IPS DF 4.7 (cell line): Measurements from ENCODE around the gene CROCC2.

ENCODE experiments used
- DNase-seq: peaks from one replicate; pipeline ENCODE4 v3.0.0-alpha.2; 2013; ENCODE audit warnings: low spot score; ENCODE audit errors: extremely low read depth

Gene CROCC2

DNA sequence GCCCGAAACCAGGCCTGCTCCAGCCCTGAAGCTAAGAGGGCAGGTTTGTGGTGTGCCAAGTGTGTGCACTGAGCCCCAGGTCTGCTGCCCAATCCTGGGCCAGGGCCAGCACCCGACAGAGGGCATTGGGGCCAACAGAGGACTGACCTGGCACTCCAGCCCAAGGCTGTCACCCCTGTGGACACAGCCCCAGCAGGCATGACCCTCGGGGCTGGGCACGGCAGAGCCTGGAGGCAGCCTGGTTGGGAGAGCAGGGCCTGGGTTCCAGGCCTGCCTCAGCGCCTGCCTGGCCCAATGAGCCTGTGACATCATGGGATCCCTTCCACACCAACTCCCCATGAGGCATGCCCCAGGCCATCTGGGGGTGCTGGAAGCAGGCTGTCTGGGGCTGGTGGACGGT lies 81.5 kb downstream of the CROCC2 start:
- no peak for DNase-seq

DNA sequence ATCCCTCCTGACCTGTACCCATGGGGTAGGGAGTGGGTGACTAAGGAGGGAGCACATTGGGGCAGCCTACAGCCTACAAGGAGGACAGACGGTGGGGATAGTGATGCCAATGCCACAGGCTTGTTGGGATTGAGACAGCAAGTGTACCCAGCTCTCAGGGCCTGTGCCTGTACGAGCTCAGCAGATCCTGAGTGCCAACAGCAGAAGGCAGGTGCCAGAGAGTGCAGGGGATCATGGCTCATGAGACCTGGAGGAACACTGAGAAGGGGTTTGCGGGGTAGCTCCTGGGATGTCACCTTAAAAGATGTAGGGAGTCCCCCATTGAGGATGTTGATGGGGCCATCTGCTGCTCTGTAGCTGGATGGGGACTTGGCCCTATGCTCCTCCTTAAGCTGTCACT lies 82.0 kb downstream of the CROCC2 start:
- DNase-seq = no peak

DNA sequence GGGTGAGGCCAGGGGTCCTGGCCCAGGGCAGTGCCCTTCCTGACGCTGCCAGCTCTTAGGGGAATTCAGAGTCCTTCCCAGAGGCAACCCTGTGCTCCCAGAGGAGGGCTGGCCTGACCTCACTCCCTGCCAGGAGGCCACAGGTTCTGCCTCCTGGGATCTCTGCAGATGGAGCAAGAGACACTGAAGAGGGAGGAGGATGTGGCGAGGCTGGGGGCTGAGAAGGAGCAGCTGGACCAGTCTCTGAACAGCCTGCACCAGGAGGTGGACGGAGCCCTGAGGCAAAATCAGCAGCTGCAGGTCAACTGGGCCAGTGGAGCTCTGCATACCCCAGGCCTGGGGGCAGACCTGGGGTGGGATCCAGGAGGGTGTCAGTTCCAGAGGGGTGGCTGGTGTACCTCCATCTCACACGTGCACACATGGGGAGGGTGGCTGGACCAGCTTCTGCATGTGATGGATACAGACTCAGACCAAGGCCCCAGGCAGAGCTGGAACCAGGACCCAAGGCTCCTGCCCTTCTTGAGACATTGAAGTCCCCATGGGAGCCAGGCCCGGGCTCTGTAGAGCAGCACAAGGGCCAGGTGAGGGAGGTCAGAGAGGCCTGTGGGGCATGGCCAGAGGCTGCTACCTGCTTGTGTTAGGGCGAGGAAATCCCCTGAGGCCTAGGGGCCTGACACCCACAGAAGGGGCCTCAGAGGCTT lies 82.6 kb downstream of the CROCC2 start:
- DNase-seq = no peak

DNA sequence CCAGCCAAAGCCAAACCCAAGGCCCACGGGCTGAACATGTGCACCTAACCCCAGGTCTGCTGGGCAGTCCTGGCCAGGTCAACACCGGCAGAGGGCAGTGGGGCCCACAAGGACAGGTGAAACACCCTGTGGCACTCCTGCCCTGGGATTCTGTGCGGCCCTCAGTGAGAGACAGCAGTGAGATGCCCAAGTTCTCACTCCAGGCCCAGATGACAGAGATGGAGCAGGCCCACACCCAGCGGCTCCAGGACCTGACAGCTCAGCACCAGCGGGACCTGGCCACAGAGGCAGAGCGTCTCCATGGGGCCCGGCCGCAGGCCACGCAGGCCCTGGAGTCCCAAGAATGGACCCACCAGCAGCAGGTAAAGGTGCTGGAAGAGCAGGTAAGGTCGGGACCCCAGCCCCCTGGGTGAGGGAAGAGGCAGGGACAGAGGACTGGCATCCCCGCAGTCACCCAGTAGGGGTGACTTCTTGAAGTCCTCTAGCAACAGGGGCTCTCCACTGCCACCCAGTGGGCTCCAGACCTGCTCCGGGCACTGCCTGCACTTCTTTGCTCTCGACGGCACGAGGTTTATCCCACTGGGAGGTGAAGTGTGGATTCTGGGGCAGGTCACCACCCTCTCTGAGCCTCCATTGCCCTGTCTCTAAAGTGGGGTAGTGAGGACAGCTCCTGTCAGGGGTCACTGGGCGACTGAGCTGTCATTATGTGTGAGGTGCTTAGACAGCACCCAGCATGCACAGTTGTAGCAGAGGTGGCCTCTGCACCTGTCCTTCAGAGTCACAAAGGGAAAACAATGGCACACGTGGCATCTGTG lies 83.5 kb downstream of the CROCC2 start:
- DNase-seq = no peak

DNA sequence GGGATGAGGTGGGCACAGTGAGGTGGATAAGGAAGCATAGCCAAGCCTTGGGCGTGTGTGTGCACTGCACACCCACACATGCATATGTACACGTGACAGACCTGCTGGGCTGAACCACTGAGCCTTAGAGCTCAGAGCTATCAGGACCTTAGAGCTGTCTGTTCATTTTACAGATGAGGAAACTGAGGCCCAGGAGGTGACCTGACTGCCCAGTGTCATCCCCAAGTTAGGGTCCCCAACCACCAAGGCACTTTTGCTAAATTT lies 84.1 kb downstream of the CROCC2 start:
- no peak for DNase-seq

DNA sequence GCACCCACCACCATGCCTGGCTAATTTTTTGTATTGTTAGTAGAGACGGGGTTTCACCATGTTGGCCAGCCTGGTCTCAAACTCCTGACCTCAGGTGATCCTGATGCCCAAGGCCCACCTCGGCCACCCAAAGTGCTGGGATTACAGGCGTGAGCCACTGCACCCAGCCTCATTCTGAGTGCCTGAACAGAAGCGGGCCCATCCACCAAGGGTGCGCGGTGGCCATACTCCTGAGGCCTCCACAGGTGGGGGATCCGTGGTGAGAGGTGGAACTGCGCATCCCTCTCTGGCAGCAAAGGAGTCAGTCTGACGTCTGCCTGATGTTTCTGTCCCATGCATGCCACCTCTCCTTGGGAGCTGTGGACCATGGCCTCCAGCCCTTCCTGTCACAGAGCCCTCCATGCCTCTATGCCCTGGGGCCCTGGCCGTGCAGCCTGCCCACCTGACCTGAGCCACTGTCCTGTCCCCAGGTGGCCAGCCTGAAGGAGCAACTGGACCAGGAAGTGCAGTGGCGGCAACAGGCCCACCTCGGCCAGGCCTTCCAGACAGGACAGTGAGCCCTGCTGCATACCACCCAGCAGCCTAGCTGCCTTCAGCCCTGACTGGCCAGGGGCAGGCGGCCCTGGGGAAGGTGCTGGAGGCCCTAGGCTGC lies 84.7 kb downstream of the CROCC2 start:
- no peak for DNase-seq

DNA sequence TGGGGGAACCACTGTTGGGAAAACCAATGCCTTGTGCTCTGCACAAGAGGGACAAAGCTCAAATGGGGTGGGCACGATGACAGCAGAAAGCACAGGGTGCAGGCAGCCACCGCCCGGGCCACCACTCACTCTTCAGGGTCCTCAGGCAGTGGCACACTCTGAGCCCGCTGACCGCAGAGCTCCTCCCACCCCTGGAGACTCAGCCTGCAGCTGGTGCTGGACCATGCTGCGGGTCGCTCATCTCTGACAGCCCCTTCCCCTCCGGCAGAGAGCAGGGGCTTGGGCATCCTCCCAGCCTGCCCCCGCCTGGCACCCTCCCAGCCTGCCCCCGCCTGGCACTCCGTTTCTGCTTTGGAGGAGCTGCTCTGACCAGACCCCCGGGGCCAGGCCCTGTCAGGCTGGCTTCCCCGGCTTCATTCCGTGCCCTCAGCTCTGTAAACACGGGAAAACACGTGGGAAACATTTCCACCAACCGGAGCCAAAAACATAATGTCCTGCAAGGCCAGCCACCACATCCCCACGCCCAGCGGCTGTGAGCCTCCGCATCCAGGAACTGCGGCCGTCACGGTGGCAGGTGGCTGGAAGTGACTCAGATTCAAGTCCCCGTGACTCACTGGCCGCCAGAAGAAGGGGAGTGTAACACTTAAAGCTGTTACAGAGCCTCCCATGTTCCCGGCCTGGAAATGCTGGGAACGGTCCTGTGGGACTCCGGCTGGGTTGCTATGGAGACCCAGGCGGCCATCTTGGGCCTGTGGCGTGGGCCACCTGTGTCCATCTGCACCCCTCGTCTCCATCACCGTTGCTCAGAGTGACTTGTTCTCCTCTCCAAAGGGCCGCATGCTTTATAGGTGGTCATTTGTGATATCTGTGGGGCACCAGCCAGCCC lies 85.5 kb downstream of the CROCC2 start:
- no peak for DNase-seq

DNA sequence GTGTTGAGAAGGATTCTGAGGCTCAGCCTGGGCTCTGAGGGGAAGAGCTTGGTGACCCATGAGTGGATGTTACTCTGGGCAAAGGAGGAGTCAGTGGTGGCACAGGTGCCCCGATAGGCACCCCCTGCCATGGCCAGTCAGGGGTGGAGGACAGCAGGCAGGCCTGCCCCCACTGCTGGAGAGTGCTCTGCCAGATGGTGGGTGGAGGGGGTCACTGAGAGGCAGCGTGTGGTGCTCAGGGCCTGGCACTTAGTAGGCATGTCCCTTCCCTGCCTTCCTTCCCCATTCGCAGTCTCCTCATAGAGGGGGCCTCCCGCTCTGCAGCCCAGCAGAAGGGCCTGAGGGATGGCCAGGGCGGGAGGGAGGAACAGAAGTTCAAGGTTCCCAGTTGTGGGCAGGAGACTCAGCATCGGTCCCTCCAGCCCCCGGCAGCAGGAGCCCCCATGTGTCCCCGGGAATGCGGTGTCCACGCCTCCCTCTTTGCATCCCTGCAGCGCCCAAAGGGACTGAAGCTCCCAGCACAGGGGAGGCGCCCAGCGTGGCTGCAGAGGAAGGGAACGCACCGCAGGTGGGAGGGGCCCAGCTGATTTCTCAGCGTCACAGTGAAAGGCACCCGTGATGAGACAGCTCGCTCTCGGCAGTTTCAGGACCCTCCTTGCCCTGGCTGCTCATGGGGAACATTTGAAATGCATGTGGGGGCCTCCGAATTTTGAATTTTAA lies 86.6 kb downstream of the CROCC2 start:
- no peak for DNase-seq

DNA sequence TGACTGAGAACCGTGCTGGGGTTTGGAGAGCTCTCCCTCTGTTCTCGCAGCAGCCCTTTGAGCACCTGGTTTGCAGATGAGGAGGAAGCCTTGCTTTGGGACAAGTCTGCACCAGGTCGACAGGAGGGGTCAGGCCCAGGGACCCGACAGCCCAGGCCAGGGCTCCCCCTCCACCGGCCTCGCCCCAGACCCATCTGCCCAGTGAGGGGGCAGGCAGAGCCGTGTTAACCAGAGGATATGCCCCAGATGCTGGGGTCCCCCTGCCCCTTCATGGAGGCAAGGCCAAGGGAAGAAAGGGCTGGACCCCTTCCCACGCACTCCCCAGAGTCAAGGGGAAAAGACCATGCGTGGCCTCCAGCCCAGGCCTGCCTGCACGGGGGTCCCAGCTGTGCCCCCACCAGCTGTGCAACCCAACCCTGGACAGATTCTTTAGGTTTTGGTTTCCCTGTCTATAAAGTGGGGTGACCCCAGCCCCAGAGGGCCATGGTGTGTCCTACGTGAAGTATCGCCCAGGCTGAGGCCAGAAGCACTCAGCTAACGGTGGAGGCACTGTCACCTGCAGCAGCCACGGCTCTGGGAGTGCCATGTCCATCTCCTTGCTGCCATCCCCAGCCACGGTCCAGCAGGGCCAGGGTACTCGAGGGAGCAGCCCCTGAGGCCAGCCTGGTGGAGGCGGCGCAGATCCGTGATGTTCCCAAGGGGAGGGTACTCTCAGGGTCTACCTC lies 87.5 kb downstream of the CROCC2 start:
- DNase-seq = no peak

DNA sequence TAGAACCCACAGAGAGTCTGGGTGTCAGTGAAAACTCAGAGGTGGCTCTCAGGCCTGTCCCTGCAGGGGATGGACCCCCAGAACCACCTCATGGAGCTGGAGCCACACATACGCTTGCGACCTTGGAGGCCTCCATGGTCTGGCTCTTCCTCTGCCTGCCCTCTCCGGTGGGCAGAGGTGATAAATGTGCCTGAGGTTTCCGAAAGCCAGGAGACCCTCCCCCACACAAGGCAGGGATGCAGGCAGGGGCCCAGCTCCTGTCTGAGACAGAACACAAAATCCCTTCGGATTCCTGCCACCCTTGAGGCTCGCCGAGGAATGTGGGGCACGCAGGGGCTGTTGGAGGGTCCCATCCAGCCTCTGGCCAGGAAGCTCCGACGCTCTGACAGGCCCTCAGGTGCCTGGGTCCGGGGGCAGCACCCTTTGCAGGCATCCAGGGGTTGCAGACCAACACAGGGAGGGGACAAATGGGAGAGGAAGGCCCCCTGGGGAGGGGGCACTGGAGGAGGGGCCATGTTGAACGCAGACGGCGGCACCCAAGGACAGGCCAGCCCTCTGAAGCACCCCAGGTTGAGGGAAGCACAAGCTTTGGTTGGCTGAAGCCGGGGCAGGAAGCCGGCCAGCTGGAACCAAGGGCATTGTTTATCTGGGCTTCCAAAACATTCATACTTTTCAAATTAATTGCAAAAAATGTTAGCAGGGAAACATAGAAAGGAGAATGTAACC lies 88.2 kb downstream of the CROCC2 start:
- DNase-seq = no peak

DNA sequence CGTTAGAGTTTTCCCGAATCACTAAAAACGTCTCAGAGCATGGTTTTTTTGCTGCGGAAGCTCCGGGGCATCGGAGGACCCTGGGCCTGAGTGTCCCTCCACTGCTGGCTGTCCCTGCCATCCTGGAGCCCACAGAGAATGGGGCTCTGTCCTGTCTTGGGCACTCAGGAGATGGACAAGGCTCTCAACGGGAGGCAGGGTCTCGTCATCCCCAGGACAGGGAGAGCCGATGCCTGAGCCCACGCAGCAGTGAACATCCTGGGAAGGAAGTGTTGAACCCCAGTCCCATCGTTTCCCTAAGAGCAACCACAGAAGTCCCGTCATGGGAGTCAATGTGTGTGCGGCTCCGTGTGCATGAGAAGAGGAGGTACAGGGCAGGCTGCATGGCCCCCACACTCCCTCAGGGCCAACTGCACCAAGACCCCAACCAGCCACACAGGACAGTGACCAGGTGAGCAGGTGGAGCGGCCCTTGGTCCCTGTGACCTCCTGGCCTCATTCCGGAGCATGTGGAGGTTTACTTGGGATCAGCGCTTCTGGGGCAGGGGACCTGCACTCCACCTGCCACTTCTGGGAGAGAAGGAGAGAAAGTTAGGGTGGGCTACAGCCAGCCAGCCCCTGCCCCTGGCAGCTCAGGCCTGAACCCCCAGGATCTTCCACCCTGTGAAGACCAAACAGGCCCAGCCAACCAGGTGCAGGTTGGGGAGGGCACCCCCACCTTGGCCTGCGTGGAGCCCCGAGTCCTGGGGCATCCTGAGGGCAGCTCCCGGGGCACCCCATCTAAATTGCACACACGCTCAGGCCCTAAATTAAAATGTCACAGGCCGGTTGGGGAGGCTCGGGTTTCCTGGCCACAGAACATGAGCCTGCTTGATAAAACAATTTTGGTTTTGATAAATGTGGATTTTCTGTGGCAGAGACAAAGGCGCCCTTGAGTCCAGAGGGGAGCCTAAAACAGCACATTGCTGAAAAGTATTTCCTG lies 89.2 kb downstream of the CROCC2 start:
- DNase-seq = no peak

DNA sequence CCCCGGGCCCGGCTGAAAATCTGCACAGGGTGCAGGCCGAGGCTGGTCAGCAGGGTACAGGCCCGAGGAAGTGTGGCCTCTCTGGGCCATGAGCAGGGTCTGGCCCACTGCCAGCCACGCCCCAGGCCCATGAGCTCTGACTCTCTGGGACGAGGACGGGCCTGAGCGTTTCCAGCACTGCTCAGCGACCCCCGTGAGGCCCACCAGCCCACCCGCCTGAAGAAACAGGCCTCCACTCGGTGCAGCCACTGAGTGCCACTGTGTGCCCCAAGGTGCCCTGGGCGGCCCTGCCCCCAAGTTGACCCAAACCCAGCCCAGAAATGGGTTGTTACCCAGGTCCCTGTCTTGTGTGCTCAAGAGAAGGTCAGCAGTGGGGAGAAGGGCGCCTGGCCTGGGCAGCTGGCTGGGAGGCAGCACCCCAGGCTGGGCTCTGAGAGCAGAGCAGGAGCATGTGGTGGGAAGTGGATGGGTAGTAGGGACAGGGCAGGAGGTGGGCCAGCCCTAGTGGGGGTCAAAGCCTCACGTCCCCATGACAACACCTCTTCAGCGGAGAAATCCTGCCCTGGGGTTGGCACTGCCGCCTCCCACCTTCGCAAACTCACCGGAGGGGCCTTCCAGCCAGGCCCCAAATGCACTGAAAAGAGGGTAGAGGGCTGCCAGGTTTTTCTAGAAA lies 90.2 kb downstream of the CROCC2 start:
- no peak for DNase-seq

DNA sequence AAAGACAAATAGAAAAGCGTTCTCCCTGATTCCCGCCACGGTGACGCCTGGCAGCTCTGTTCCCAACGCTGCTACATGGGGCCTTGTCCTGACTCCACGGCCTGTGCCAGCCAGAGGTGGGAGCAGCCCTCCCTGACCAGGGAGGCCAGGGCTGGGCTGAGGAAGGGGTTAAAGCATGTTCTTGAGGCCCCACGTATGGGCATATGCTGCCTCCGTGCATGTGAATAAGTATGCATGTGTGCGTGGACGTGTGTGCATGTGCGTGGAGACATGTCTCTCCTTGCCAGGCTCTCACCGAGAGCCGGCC lies 90.7 kb downstream of the CROCC2 start:
- DNase-seq = no peak

DNA sequence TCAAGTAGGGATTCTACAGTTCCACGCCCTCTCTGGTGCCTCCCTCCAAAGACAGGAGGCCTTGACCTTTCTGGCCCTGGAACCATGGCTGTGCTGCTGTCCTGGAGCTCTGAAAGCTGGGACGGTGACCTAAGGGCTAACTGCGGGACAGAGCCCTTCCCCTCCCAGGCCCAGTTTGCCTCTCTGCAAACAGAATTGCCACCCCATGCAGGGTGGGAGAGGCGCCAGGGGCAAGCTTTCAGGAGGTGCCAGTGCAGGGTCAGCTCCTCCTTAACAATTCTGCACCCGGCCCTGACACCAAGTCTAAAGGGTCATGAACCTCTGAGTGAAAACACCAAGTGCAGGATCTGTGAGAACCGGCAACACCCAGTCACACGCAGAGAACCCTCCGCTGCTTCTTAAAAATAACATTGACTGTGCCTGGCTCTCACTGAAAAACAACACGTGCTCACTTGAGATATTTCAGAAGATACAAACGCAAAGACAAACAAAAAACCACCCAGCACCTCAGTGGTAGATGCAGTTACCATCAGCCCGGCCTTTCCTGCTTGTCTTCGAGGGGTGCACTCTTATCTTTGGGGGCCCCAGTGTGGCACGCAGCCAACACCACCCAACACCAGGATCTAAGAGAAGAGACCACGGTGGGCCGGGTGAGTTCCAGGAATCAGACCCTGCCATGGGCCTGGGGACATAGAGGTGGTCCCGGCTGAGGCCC lies 91.2 kb downstream of the CROCC2 start:
- no peak for DNase-seq

DNA sequence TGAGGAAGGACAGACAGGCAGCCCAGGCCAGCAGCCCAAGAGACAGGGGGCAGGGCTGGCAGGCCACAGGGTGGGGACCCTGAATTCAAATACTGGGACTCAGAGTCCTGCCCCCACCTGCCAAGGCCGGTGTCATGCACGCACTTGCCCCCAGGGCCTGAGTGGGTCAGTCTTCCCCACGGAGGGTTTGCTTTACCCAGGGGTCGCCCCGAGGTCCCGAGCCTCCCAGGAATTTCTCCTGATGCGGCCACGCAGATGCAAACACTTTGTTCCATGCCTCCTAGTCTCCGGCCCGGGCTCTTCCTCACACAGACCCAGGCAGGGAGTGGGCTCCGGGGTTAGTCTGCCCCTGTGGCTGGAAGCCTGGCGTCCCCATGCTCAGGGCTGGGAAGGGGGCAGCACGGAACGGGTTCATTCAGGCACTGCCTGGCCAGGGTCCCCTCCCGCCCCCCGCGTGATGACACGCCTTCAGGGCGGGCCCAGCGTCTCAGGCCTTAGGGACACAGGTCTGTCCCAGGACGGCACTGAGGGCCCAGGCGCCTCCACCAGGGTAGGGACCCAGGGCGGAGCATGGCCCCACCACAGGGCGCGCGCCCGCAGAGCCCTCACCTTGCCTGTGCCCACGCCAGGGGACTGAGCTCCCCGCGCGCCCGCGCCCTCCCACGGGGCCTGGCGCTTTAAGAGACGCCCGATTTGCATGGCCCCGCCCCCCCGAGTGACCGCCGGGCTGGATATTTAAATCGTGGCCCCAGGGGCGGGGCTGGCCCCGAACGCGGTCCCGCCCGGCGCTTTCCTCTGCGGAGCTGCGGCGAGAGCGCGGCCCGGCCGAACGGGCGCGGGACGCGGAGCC lies 91.9 kb downstream of the CROCC2 start, which contains the start of gene SNED1:
Gene SNED1 (plus strand): TSS at position 763 of the 850 bp plus-strand sequence. CDS start 220 bp downstream, outside the sequence.
- DNase-seq = no peak

DNA sequence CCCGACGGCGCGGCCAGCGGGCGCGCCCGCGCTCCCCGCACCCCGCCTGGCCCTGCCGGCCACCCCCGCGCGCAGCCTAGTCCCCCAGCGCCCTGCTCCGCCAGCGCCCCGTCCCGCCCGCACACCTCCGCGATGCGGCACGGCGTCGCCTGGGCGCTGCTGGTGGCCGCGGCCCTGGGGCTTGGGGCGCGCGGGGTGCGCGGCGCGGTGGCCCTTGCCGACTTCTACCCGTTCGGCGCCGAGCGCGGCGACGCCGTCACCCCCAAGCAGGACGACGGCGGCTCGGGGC lies 92.5 kb downstream of the CROCC2 start:
- DNase-seq = no peak
